Skeletal muscle tissue (tissue), 4 donors: ENCODE measurements around the gene PTPRA. TPM values are rescaled to one million over a fixed set of nuclear protein-coding genes. Genes with fewer than 3 reads are reported as not detected.

ENCODE experiments used
- H3K27ac ChIP-seq: one replicate; pipeline ENCODE4 v1.7.0; 2013; ENCODE audit warnings: mild to moderate bottlenecking, low read depth, low read length, inconsistent platforms
- H3K27me3 ChIP-seq, 3 donors: one replicate each; pipeline ENCODE4 v1.7.0; 2013; ENCODE audit warnings: low read length in 3 of 3; ENCODE audit not compliant: control insufficient read depth in 3 of 3, insufficient read depth in 3 of 3
- H3K36me3 ChIP-seq, 3 donors: one replicate each; pipeline ENCODE4 v1.7.0; 2013; ENCODE audit warnings: low read length in 3 of 3; ENCODE audit not compliant: control insufficient read depth in 3 of 3, insufficient read depth in 3 of 3
- H3K4me1 ChIP-seq, 3 donors: one replicate each; pipeline ENCODE4 v1.7.0; 2013; ENCODE audit warnings: low read length in 3 of 3, mild to moderate bottlenecking in 3 of 3; ENCODE audit not compliant: control insufficient read depth in 3 of 3, insufficient read depth in 3 of 3
- H3K4me3 ChIP-seq, 3 donors: one replicate each; pipeline ENCODE4 v1.7.0; 2013; ENCODE audit warnings: low read length in 3 of 3
- H3K9ac ChIP-seq, 3 donors: one replicate each; pipeline ENCODE4 v1.7.0; 2013; ENCODE audit warnings: low read length in 3 of 3, mild to moderate bottlenecking in 3 of 3, moderate library complexity in 2 of 3, low read depth in 1 of 3
- H3K9me3 ChIP-seq, 3 donors: one replicate each; pipeline ENCODE4 v1.7.0; 2013; ENCODE audit warnings: low read length in 3 of 3; ENCODE audit not compliant: control insufficient read depth in 3 of 3
- total RNA-seq: library from RNA; depleted of rRNA; stranded (reverse); fragments of >200 nt; gene quantifications from one replicate; pipeline ENCODE4 v1.2.3, GENCODE V29; 2014
- donor health status: Osteomylitis.

The PTPRA gene
- total RNA-seq, 1 donor from 2014 or later, result 93.4 TPM

DNA sequence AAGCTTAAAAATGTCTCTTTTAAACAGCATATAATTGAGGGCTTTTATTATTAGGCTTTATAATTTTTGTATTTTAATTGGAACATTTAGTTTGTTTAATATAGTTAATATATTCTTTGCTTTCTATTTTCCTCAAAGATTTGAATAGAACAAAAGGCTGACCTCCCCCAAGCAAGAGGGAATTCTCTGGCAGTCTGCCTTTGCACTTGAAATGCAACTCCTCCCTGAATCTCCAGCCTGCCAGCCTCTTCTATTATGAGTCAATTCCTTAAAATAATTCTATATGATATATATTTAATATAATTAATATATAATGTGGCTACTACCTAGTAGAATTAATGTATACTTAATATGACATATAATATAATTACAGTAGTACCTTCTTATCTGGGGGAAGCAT, 69.2 kb downstream of the PTPRA start:
- Histone ChIP-seq H3K4me1 (peaks cover 5 to 7% (median 6%) of the 10 kb centered on the region in 3 donors), H3K27ac (no peak overlapping the region), H3K27me3 (no peaks in the 10 kb centered on the region), H3K4me3 (no peak overlapping the region), H3K9me3 (no peaks in the 10 kb centered on the region), H3K36me3 (peaks cover 0 to 2% (median 0%) of the 10 kb centered on the region in 3 donors), H3K9ac (no peak overlapping the region)

DNA sequence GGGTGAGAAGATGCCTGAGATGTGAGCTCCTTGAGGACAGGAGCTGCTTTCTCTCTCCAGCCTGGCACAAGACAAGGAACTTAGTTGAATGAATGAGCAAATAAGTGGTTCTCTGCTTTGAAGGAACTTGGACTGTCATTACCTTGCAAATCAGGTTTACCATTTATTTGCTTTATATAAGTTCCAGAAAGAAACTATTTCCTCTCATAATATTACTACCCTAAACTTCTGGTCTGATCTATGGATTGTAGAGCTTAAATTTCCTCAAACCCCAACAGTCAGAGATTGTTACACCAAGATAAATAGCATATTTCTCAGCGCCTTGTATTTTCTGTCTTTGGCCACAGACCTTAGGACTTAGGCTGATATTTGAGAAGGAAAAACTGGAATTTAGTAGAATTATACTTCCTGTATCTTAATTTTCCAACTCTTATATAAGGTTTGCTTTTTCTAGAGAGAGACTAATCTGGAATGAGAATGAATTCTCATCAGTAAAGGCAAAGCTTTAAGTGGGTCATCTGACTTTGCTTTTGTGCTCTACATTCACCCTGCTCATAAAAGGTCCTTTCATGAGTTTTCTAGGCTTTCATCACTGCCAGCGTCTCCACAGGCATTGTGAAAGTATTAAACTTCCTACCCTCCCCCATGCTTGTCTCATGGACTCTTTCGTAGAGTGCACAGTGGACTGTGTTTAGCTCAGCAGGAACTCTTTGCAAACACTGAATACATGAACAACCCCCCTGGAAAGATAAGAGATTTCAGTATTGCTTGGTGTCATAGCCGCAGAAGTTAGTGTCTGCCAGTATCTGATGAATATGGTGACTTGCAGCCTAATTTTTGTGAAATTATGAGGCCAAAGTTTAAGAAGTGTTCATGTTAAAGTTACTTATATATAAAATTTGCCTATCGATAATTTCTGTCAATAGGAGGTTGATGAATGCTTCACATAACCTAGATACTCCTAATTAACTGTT, 74.0 kb downstream of the PTPRA start:
- Histone ChIP-seq H3K4me1 (no peaks in the 10 kb centered on the region), H3K27ac (no peak overlapping the region), H3K4me3 (no peak overlapping the region), H3K9me3 (no peaks in the 10 kb centered on the region), H3K36me3 (peaks cover 4 to 7% (median 4%) of the 10 kb centered on the region in 3 donors), H3K9ac (no peak overlapping the region), H3K27me3 (no peaks in the 10 kb centered on the region)

DNA sequence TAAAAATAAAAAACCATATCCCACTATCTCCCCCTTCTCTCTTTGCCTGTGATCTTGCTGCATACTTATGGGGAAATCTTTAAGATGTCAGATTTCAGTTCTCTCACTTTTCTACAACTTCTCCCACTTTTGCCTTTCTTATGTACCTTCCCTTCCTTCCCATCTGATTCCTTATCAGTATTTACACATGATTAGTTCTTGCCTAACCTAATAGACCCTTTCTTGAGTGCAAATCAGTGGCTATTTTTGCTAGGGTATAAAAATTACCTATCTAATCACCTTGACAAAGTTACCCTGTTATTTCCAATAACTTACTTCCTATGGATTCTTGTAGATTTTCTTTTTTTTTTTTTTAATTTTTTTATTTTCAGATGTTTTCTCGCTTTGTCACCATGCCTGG, 75.7 kb downstream of the PTPRA start:
- Histone ChIP-seq H3K36me3 (peaks cover 4 to 7% (median 4%) of the 10 kb centered on the region in 3 donors), H3K9ac (no peak overlapping the region), H3K27ac (no peak overlapping the region)

GRCh38 chr20:2952766-2953165, 79.5 kb downstream of the PTPRA start:
- Histone ChIP-seq H3K27me3 (no peaks in the 10 kb centered on the region), H3K9me3 (no peaks in the 10 kb centered on the region), H3K4me3 (no peak overlapping the region), H3K4me1 (peaks cover 2 to 10% (median 5%) of the 10 kb centered on the region in 3 donors), H3K9ac (no peak overlapping the region), H3K36me3 (peaks cover 4 to 7% (median 4%) of the 10 kb centered on the region in 3 donors), H3K27ac (no peak overlapping the region)

More for the DNA sequence above, 75.7 kb downstream of the PTPRA start:
- Histone ChIP-seq H3K4me1 (no peaks in the 10 kb centered on the region), H3K4me3 (no peak overlapping the region), H3K9me3 (no peaks in the 10 kb centered on the region), H3K27me3 (no peaks in the 10 kb centered on the region)

GRCh38 chr20:2955257-2955970, 82.1 kb downstream of the PTPRA start:
- Histone ChIP-seq H3K27ac (no peak overlapping the region), H3K9me3 (no peaks in the 10 kb centered on the region), H3K27me3 (no peaks in the 10 kb centered on the region), H3K4me3 (no peak overlapping the region), H3K36me3 (peaks cover 4 to 10% (median 8%) of the 10 kb centered on the region in 3 donors), H3K4me1 (peaks cover 2 to 10% (median 5%) of the 10 kb centered on the region in 3 donors), H3K9ac (no peak overlapping the region)

DNA sequence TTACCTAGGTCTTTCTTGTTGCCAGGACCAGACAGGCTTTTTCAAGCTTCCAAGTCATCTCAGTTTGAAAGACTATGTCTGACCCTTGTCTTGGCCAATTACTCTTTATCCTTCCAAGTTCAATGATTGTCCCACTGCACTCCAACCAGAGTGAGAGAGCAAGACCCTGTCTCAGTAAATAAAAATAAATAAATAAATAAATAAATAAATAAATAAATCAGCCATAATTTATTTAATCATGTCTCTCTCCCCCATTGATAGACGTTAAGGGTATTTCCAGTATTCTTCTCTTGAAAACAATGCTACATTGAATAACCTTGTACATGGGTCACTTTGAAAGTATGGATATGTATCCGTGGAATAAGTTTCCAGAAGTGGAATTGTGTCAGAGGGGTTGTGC, 83.2 kb downstream of the PTPRA start:
- Histone ChIP-seq H3K9me3 (no peaks in the 10 kb centered on the region), H3K27me3 (no peaks in the 10 kb centered on the region), H3K9ac (no peak overlapping the region), H3K4me1 (peaks cover 2 to 10% (median 5%) of the 10 kb centered on the region in 3 donors), H3K4me3 (no peak overlapping the region), H3K36me3 (peaks cover 1 to 7% (median 5%) of the 10 kb centered on the region in 3 donors), H3K27ac (no peak overlapping the region)

DNA sequence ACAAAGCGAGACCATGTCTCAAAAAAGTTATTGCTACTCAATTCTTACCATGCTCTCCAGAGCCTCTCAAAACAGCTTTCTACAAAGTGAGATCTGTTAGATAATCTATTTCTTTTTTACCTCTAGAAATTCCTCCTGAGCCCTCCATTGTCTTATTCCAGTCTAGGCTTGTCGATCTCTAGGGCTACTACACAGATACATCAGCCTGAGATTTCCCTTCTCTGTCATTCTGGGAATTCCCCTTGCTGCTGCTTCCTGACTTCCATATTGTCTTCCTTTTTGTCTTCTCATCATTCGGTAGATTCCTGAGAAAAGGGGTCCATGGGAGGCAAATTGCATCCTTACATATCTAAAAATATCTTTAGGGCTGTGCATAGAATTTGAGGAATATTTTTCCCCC, 94.6 kb downstream of the PTPRA start:
- no peaks in the 10 kb centered on the region for H3K27me3 ChIP-seq
- H3K9me3 ChIP-seq, result no peaks in the 10 kb centered on the region
- no peak overlapping the region for H3K27ac ChIP-seq
- H3K36me3 ChIP-seq, result peaks cover 2 to 29% (median 24%) of the 10 kb centered on the region in 3 donors
- H3K4me1 ChIP-seq, result no peaks in the 10 kb centered on the region
- H3K9ac ChIP-seq, result no peak overlapping the region
- H3K4me3 ChIP-seq, result no peak overlapping the region

DNA sequence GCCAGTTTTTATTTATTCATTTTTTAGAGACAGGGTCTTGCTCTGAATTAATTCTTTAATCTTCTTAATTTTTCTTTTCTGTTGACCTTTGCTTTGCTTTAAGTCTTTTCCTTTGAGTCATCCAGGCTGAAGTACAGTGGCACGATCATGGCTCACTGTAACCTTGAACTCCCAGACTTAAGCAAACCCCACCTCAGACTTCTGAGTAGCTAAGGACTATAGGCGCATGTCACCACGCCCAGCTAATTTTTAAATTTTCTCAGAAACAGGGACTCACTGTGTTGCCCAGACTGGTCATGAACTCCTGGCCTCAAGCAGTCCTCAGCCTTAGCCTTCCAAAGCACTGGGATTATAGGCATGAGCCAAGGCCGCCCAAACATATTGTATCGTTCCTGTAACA, 98.8 kb downstream of the PTPRA start:
- Histone ChIP-seq H3K9me3 (no peaks in the 10 kb centered on the region), H3K27ac (no peak overlapping the region), H3K9ac (no peak overlapping the region), H3K4me3 (no peak overlapping the region), H3K4me1 (no peaks in the 10 kb centered on the region), H3K27me3 (no peaks in the 10 kb centered on the region), H3K36me3 (peaks cover 0 to 5% (median 5%) of the 10 kb centered on the region in 3 donors)

DNA sequence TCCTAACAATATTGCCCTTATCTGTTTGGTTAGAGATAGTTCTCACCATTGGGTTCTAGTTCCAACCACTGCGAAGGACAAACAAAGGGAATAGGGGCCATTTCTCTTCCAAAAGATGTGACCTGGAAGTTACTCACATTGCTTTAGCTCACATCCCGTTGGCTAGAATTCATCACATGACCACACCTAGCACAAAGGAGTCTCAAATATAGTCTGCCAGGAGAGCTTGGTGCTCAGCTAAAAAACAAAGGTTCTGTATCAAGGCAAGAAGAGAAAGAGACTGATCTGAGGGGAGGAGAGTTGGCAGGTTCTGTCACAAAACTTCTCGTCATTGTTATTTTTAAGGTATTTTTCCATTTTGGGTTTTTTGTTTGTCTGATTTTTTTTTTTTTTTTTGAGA, 100.3 kb downstream of the PTPRA start:
- H3K4me3 ChIP-seq, result no peak overlapping the region
- H3K9me3 ChIP-seq, result no peaks in the 10 kb centered on the region
- H3K27me3 ChIP-seq, result no peaks in the 10 kb centered on the region
- peaks cover 0 to under 1% (median 0%) of the 10 kb centered on the region in 3 donors for H3K36me3 ChIP-seq
- no peak overlapping the region for H3K9ac ChIP-seq
- H3K4me1 ChIP-seq, result no peaks in the 10 kb centered on the region
- no peak overlapping the region for H3K27ac ChIP-seq

DNA sequence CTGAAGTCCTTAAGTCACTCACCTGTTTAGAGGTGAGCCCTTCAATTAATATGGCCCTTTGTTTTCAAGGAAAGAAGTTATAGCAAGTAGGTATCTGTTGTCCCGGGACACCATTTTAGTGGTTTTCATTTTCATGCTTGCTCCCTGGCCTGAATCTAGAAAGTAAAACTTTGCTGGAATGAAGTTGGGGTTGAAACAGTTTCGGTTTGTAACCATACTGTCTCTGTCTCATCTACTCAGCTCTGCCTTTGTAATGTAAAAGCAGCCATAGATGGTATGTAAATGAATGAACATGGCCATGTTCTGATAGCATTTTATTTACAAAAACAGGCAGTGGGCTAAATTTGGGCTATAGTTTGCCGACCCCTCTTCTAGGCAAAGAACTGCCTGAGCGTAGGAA, 105.2 kb downstream of the PTPRA start:
- Histone ChIP-seq H3K4me1 (no peaks in the 10 kb centered on the region), H3K36me3 (no peaks in the 10 kb centered on the region), H3K9me3 (no peaks in the 10 kb centered on the region), H3K9ac (no peak overlapping the region), H3K27me3 (no peaks in the 10 kb centered on the region), H3K27ac (no peak overlapping the region), H3K4me3 (no peak overlapping the region)
